Endothelial cell (in vitro differentiated cells): ENCODE data around the gene LMO1. TPM values are rescaled to one million over a fixed set of nuclear protein-coding genes. Genes with fewer than 3 reads are reported as not detected.
A peak's percentile ranks its signal among the peaks of the same experiment; 100 is the strongest.

Experiments used
- DNase-seq: peaks from one replicate; pipeline ENCODE4 v3.0.0; 2021; ENCODE audit warnings: low spot score
- H3K27ac Mint-ChIP-seq: one replicate; pipeline ENCODE4 v1.8.0; 2021; ENCODE audit warnings: mixed read lengths, inconsistent platforms; ENCODE audit not compliant: unreplicated experiment
- H3K27me3 Mint-ChIP-seq: one replicate; pipeline ENCODE4 v1.8.0; 2021; ENCODE audit warnings: mild to moderate bottlenecking, moderate library complexity, mixed read lengths, inconsistent platforms; ENCODE audit not compliant: unreplicated experiment
- H3K36me3 Mint-ChIP-seq: one replicate; pipeline ENCODE4 v1.8.0; 2021; ENCODE audit warnings: mild to moderate bottlenecking, low read depth, mixed read lengths, inconsistent platforms; ENCODE audit not compliant: unreplicated experiment
- H3K4me1 Mint-ChIP-seq: one replicate; pipeline ENCODE4 v1.8.0; 2021; ENCODE audit warnings: mild to moderate bottlenecking, mixed read lengths, inconsistent platforms; ENCODE audit not compliant: unreplicated experiment
- H3K4me3 Mint-ChIP-seq: one replicate; pipeline ENCODE4 v1.8.0; 2021; ENCODE audit warnings: mild to moderate bottlenecking, mixed read lengths, inconsistent platforms; ENCODE audit not compliant: unreplicated experiment
- H3K9me3 Mint-ChIP-seq: one replicate; pipeline ENCODE4 v1.8.0; 2021; ENCODE audit warnings: mixed read lengths, inconsistent platforms; ENCODE audit not compliant: unreplicated experiment
- total RNA-seq: library from RNA; stranded (reverse); fragmentation: NEBNext Ultra II Directional; extraction: Animal tissue kit (Norgen Biotek cat#: 25700); gene quantifications from one replicate; pipeline ENCODE4 v1.2.1, GENCODE V29; 2021; ENCODE audit not compliant: unreplicated experiment
- TF ChIP-seq, protein P1 (sequence below): fragments of 200-600 bp; sonication (generic); IDR thresholded peaks from one replicate; pipeline ENCODE4 v1.5.0; 2021; ENCODE audit warnings: antibody characterized with exemption; ENCODE audit not compliant: unreplicated experiment

Gene LMO1
- total RNA-seq, 1 donor from 2014 or later, result not detected

GRCh38 chr11:8249482-8249881, 14.2 kb downstream of the LMO1 start:
- peaks cover 3% of the 10 kb centered on the region for H3K27me3 Mint-ChIP-seq
- no peak overlapping the region for H3K27ac Mint-ChIP-seq
- no peak for DNase-seq

GRCh38 chr11:8248786-8249185, 14.9 kb downstream of the LMO1 start:
- no peak for DNase-seq
- H3K9me3 Mint-ChIP-seq, result no peaks in the 10 kb centered on the region
- H3K4me3 Mint-ChIP-seq, result no peak overlapping the region
- H3K4me1 Mint-ChIP-seq, result peaks cover 8% of the 10 kb centered on the region
- no peaks in the 10 kb centered on the region for H3K36me3 Mint-ChIP-seq
- TF ChIP-seq, protein P1, sequence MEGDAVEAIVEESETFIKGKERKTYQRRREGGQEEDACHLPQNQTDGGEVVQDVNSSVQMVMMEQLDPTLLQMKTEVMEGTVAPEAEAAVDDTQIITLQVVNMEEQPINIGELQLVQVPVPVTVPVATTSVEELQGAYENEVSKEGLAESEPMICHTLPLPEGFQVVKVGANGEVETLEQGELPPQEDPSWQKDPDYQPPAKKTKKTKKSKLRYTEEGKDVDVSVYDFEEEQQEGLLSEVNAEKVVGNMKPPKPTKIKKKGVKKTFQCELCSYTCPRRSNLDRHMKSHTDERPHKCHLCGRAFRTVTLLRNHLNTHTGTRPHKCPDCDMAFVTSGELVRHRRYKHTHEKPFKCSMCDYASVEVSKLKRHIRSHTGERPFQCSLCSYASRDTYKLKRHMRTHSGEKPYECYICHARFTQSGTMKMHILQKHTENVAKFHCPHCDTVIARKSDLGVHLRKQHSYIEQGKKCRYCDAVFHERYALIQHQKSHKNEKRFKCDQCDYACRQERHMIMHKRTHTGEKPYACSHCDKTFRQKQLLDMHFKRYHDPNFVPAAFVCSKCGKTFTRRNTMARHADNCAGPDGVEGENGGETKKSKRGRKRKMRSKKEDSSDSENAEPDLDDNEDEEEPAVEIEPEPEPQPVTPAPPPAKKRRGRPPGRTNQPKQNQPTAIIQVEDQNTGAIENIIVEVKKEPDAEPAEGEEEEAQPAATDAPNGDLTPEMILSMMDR, result no peak
- H3K27me3 Mint-ChIP-seq, result peaks cover 3% of the 10 kb centered on the region
- H3K27ac Mint-ChIP-seq, result no peak overlapping the region

More at GRCh38 chr11:8249482-8249881, 14.2 kb downstream of the LMO1 start:
- H3K4me1 Mint-ChIP-seq, result peaks cover 8% of the 10 kb centered on the region
- H3K4me3 Mint-ChIP-seq, result no peak overlapping the region
- no peaks in the 10 kb centered on the region for H3K9me3 Mint-ChIP-seq
- TF ChIP-seq, protein P1, result no peak
- no peaks in the 10 kb centered on the region for H3K36me3 Mint-ChIP-seq

DNA sequence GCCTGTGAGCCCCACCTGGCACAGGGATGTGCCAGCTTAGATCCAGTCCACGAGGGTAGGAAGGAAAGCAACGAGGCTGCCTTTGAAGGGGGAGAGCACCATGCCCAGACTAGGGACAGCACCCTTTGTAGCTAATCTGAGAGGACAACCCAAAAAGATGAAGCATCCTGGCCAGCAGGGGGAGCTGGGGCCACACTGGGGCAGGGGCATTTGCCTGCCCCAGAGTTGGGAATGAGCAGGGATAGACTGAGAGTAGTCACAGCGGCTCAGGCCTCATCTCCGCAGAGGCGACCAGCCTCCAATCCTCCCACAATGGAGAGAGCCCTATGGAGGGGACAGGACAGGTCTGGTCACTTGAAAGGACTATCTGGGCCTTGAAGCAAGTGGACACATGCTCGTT, 16.4 kb downstream of the LMO1 start:
- no peak for DNase-seq
- H3K27ac Mint-ChIP-seq, result no peak overlapping the region
- peaks cover 5% of the 10 kb centered on the region for H3K4me1 Mint-ChIP-seq
- peaks cover 5% of the 10 kb centered on the region for H3K27me3 Mint-ChIP-seq
- no peaks in the 10 kb centered on the region for H3K9me3 Mint-ChIP-seq
- TF ChIP-seq, protein P1, result peak; percentile 53
- no peaks in the 10 kb centered on the region for H3K36me3 Mint-ChIP-seq
- H3K4me3 Mint-ChIP-seq, result no peak overlapping the region

- TF ChIP-seq, protein P1, result no peak
- no peak for DNase-seq
- no peaks in the 10 kb centered on the region for H3K9me3 Mint-ChIP-seq
- peaks cover 13% of the 10 kb centered on the region for H3K27me3 Mint-ChIP-seq
- no peaks in the 10 kb centered on the region for H3K36me3 Mint-ChIP-seq
- H3K4me3 Mint-ChIP-seq, result no peak overlapping the region
- H3K27ac Mint-ChIP-seq, result no peak overlapping the region
- no peaks in the 10 kb centered on the region for H3K4me1 Mint-ChIP-seq
Observed at GRCh38 chr11:8243458-8243857, 20.2 kb downstream of the LMO1 start.

DNA sequence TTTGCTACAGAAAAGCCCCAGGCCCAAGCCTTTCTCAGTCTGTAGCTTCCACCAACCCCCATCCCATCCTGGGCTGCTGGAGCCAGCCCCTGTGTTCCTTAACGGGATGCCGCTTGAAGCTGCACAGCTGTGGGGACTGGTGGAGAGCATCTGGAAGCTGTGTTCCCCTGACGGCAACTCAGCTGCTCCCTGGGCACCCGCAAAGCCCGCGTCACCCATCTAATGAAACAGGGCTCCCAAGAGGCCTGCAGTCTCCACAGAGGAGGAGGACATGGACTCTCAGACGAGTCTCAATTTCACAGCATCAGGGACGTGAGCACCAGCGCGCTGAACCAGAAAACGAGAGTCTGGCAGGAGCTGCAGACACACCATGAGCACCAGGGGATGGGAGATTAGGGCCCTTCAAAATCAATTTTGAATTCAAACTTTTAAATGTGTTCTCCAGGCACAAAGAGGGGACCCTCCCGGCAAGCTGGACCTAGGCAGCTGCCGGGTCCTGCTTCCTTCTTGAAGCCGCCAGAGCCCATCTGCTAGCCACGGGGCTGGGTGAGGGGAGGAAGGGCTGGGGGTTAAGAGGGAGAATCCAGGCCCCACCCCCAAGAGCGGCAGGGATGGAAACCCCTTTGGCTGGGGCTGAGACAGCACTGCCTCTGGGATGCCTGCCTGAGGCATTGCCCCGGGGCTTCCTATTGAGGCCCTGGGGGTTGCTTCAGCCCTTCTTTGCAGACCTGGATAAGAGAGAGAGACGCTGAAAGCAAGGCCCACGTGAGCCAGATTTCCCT, 21.0 kb downstream of the LMO1 start:
- Mint-ChIP-seq H3K36me3 (no peaks in the 10 kb centered on the region), H3K4me1 (no peaks in the 10 kb centered on the region), H3K27me3 (peaks cover 13% of the 10 kb centered on the region), H3K9me3 (no peaks in the 10 kb centered on the region), H3K27ac (no peak overlapping the region), H3K4me3 (no peak overlapping the region)
- no peak for DNase-seq
- TF ChIP-seq, protein P1, result no peak
